GM23338 (cell line): ENCODE data around the gene GPR152.

ENCODE experiments used
- CREB1 ChIP-seq: fragments of 250-450 bp; sonication (Bioruptor Pico); IDR thresholded peaks from 2 replicates; pipeline ENCODE4 v1.5.0; 2020; ENCODE audit warnings: low read depth, mild to moderate bottlenecking, moderate library complexity
- EZH2 ChIP-seq: fragments of 200-600 bp; sonication (generic); IDR thresholded peaks from one replicate; pipeline ENCODE4 v1.8.0; 2017; ENCODE audit warnings: antibody characterized with exemption, mild to moderate bottlenecking, low read depth; ENCODE audit not compliant: unreplicated experiment
- POLR2AphosphoS5 ChIP-seq: IDR thresholded peaks from 2 replicates; pipeline ENCODE4 v1.6.1; 2016; ENCODE audit warnings: antibody characterized with exemption, low read depth
- TF ChIP-seq, protein P1 (sequence below): IDR thresholded peaks from one replicate; pipeline ENCODE4 v1.6.1; 2018; ENCODE audit warnings: antibody characterized with exemption; ENCODE audit not compliant: unreplicated experiment
- TF ChIP-seq, protein P2 (sequence below), 2 experiments: fragments of 200-600 bp in 1 of 2; sonication (generic) in 1 of 2; conservative IDR thresholded peaks; 2 replicates each; pipeline versions ENCODE4 v1.5.1 to v1.6.1; 2016 to 2017; ENCODE audit warnings: antibody characterized with exemption in 2 of 2, low read depth in 2 of 2, mild to moderate bottlenecking in 2 of 2, moderate library complexity in 1 of 2
- TF ChIP-seq, protein P3 (sequence below): IDR thresholded peaks from 2 replicates; pipeline ENCODE4 v1.6.1; 2016; ENCODE audit warnings: antibody characterized with exemption

DNA sequence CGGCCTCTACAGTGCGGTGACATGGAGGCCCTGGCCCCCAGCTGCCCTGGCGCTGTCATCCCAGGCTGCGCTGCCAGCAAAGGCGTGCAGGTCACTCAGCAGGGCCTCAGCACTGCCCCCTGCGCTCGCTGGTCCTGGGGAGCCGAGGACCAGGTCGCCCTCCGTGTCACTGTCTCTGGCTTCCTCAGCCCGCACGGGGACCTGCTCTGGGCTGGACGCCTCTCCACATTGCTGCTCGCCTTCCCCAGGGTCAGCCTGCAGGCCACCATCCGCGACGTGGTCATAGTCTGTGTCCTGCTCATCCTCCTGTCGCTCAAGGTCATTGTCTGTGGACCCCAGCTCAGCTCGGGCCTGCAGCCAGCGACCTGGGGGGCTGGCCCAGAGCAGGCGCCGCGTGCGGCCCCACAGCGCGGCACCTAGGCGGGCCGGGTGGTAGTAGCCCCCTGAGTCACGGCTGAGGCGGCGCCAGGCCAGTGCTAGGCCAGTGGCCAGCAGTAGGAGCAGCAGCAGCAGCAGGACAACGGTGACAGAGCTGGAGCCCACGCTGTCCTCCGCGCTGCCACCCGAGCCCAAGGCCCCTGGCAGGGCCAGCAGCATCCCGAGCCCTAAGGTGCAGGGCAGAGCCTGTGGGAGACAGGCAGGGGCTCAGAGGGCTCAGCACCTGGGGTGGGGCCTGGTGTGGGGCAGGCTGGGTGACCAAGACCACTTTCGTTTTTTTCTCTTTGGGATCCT, 16.6 kb downstream of the GPR152 start:
- TF ChIP-seq, protein P1, sequence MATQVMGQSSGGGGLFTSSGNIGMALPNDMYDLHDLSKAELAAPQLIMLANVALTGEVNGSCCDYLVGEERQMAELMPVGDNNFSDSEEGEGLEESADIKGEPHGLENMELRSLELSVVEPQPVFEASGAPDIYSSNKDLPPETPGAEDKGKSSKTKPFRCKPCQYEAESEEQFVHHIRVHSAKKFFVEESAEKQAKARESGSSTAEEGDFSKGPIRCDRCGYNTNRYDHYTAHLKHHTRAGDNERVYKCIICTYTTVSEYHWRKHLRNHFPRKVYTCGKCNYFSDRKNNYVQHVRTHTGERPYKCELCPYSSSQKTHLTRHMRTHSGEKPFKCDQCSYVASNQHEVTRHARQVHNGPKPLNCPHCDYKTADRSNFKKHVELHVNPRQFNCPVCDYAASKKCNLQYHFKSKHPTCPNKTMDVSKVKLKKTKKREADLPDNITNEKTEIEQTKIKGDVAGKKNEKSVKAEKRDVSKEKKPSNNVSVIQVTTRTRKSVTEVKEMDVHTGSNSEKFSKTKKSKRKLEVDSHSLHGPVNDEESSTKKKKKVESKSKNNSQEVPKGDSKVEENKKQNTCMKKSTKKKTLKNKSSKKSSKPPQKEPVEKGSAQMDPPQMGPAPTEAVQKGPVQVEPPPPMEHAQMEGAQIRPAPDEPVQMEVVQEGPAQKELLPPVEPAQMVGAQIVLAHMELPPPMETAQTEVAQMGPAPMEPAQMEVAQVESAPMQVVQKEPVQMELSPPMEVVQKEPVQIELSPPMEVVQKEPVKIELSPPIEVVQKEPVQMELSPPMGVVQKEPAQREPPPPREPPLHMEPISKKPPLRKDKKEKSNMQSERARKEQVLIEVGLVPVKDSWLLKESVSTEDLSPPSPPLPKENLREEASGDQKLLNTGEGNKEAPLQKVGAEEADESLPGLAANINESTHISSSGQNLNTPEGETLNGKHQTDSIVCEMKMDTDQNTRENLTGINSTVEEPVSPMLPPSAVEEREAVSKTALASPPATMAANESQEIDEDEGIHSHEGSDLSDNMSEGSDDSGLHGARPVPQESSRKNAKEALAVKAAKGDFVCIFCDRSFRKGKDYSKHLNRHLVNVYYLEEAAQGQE: no peak
- TF ChIP-seq, protein P2, sequence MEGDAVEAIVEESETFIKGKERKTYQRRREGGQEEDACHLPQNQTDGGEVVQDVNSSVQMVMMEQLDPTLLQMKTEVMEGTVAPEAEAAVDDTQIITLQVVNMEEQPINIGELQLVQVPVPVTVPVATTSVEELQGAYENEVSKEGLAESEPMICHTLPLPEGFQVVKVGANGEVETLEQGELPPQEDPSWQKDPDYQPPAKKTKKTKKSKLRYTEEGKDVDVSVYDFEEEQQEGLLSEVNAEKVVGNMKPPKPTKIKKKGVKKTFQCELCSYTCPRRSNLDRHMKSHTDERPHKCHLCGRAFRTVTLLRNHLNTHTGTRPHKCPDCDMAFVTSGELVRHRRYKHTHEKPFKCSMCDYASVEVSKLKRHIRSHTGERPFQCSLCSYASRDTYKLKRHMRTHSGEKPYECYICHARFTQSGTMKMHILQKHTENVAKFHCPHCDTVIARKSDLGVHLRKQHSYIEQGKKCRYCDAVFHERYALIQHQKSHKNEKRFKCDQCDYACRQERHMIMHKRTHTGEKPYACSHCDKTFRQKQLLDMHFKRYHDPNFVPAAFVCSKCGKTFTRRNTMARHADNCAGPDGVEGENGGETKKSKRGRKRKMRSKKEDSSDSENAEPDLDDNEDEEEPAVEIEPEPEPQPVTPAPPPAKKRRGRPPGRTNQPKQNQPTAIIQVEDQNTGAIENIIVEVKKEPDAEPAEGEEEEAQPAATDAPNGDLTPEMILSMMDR (conservative IDR thresholded peaks at IDR 0.05; ENCODE audit: low read depth in 2 of 2): no peak
- TF ChIP-seq POLR2AphosphoS5 (no peak), CREB1 (CRISPR knock-in tag) (no peak), EZH2 (no peak)
- TF ChIP-seq, protein P3, sequence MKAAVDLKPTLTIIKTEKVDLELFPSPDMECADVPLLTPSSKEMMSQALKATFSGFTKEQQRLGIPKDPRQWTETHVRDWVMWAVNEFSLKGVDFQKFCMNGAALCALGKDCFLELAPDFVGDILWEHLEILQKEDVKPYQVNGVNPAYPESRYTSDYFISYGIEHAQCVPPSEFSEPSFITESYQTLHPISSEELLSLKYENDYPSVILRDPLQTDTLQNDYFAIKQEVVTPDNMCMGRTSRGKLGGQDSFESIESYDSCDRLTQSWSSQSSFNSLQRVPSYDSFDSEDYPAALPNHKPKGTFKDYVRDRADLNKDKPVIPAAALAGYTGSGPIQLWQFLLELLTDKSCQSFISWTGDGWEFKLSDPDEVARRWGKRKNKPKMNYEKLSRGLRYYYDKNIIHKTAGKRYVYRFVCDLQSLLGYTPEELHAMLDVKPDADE: no peak
